H9 (cell line): Measurements from ENCODE around the gene NOP58. TPM values are rescaled to one million over a fixed set of nuclear protein-coding genes. Genes with fewer than 3 reads are reported as not detected.

ENCODE experiments used
- DNase-seq: peaks from one replicate; pipeline ENCODE4 v3.0.0-alpha.2; 2017
- H2AFZ ChIP-seq: one replicate; pipeline ENCODE4 v1.6.1; 2013; ENCODE audit warnings: mild to moderate bottlenecking, low read length, control low read depth, moderate library complexity
- H2AK5ac ChIP-seq: 2 replicates; pipeline ENCODE4 v1.6.1; 2013; ENCODE audit warnings: low read length, control low read depth, mixed read lengths; ENCODE audit not compliant: insufficient read length
- H2BK120ac ChIP-seq: one replicate; pipeline ENCODE4 v1.6.1; 2013; ENCODE audit warnings: low read depth, mild to moderate bottlenecking, low read length, control low read depth, inconsistent platforms; ENCODE audit not compliant: poor library complexity, severe bottlenecking
- H2BK12ac ChIP-seq: 2 replicates; pipeline ENCODE4 v1.6.1; 2013; ENCODE audit warnings: low read length, control low read depth, mixed read lengths, low read depth; ENCODE audit not compliant: insufficient read length
- H2BK15ac ChIP-seq: 2 replicates; pipeline ENCODE4 v1.6.1; 2013; ENCODE audit warnings: low read depth, low read length, control low read depth
- H2BK20ac ChIP-seq: one replicate; pipeline ENCODE4 v1.6.1; 2013; ENCODE audit warnings: low read depth, mild to moderate bottlenecking, low read length, control low read depth, inconsistent platforms; ENCODE audit not compliant: poor library complexity, severe bottlenecking
- H2BK5ac ChIP-seq: 2 replicates; pipeline ENCODE4 v1.6.1; 2013; ENCODE audit warnings: low read length, control low read depth, mixed read lengths; ENCODE audit not compliant: insufficient read length
- H3K14ac ChIP-seq: 2 replicates; pipeline ENCODE4 v1.6.1; 2013; ENCODE audit warnings: low read length, control low read depth; ENCODE audit not compliant: insufficient read depth
- H3K18ac ChIP-seq: 2 replicates; pipeline ENCODE4 v1.6.1; 2013; ENCODE audit warnings: low read depth, mild to moderate bottlenecking, mixed read lengths, low read length, control low read depth; ENCODE audit not compliant: insufficient read length
- H3K23ac ChIP-seq: 2 replicates; pipeline ENCODE4 v1.6.1; 2013; ENCODE audit warnings: low read length, control low read depth, mixed read lengths, low read depth; ENCODE audit not compliant: insufficient read length
- H3K23me2 ChIP-seq: 2 replicates; pipeline ENCODE4 v1.6.1; 2013; ENCODE audit warnings: low read depth, mild to moderate bottlenecking, mixed read lengths, low read length, control low read depth; ENCODE audit not compliant: insufficient read length, poor library complexity, severe bottlenecking
- H3K27ac ChIP-seq: 2 replicates; pipeline ENCODE4 v1.5.1; 2013; ENCODE audit warnings: low read length, control low read depth, mixed read lengths, low read depth; ENCODE audit not compliant: insufficient read length
- H3K27me3 ChIP-seq: 2 replicates; pipeline ENCODE4 v1.6.1; 2013; ENCODE audit warnings: low read length, control low read depth, inconsistent platforms; ENCODE audit not compliant: insufficient read depth
- H3K4ac ChIP-seq: 2 replicates; pipeline ENCODE4 v1.6.1; 2013; ENCODE audit warnings: low read depth, mild to moderate bottlenecking, control low read depth, inconsistent platforms, low read length, moderate library complexity
- H3K4me1 ChIP-seq: 2 replicates; pipeline ENCODE4 v1.6.1; 2013; ENCODE audit warnings: low read length, control low read depth, inconsistent platforms; ENCODE audit not compliant: insufficient read depth
- H3K4me2 ChIP-seq: 2 replicates; pipeline ENCODE4 v1.6.1; 2013; ENCODE audit warnings: low read length, control low read depth, mixed read lengths; ENCODE audit not compliant: insufficient read length, insufficient read depth
- H3K56ac ChIP-seq: 2 replicates; pipeline ENCODE4 v1.6.1; 2013; ENCODE audit warnings: low read depth, mild to moderate bottlenecking, mixed read lengths, low read length, control low read depth; ENCODE audit not compliant: insufficient read length
- H3K79me1 ChIP-seq: 2 replicates; pipeline ENCODE4 v1.6.1; 2013; ENCODE audit warnings: low read depth, mild to moderate bottlenecking, moderate library complexity, low read length, control low read depth, inconsistent platforms; ENCODE audit not compliant: insufficient read depth, poor library complexity, severe bottlenecking
- H3K79me2 ChIP-seq: 2 replicates; pipeline ENCODE4 v1.6.1; 2013; ENCODE audit warnings: low read length, control low read depth, inconsistent platforms; ENCODE audit not compliant: insufficient read depth
- H3K9ac ChIP-seq: 2 replicates; pipeline ENCODE4 v1.6.1; 2013; ENCODE audit warnings: low read length, control low read depth, mixed read lengths; ENCODE audit not compliant: insufficient read length; ENCODE audit errors: extremely low read depth
- H3K9me3 ChIP-seq: one replicate; pipeline ENCODE4 v1.6.1; 2013; ENCODE audit warnings: low read depth, low read length, inconsistent platforms; ENCODE audit not compliant: control insufficient read depth
- H3T11ph ChIP-seq: one replicate; pipeline ENCODE4 v1.6.1; 2013; ENCODE audit warnings: mild to moderate bottlenecking, low read length, control low read depth, inconsistent platforms
- H4K20me1 ChIP-seq: one replicate; pipeline ENCODE4 v1.6.1; 2013; ENCODE audit not compliant: control insufficient read depth, insufficient read length, insufficient read depth
- H4K5ac ChIP-seq: 2 replicates; pipeline ENCODE4 v1.6.1; 2013; ENCODE audit warnings: low read depth, mild to moderate bottlenecking, mixed read lengths, low read length, control low read depth; ENCODE audit not compliant: insufficient read length
- H4K8ac ChIP-seq: replicated peaks from 2 replicates; pipeline ENCODE4 v1.6.1; 2013; ENCODE audit warnings: low read length, control low read depth, mixed read lengths, low read depth; ENCODE audit not compliant: insufficient read length
- H4K91ac ChIP-seq: 2 replicates; pipeline ENCODE4 v1.6.1; 2013; ENCODE audit warnings: low read depth, mild to moderate bottlenecking, moderate library complexity, mixed read lengths, low read length, control low read depth; ENCODE audit not compliant: insufficient read length
- H3K27ac Mint-ChIP-seq, 3 experiments: 2 replicates in 2 of 3; 3 replicates in 1 of 3; pipeline ENCODE4 v1.8.0; 2020 to 2021; ENCODE audit warnings: mixed read lengths in 3 of 3, mild to moderate bottlenecking in 1 of 3, moderate library complexity in 1 of 3
- H3K27me3 Mint-ChIP-seq: 2 replicates; pipeline ENCODE4 v1.8.0; 2021; ENCODE audit warnings: low read depth, mild to moderate bottlenecking, moderate library complexity, mixed read lengths
- H3K36me3 Mint-ChIP-seq, 3 experiments: 2 replicates in 2 of 3; 3 replicates in 1 of 3; pipeline ENCODE4 v1.8.0; 2020 to 2021; ENCODE audit warnings: low read depth in 3 of 3, mixed read lengths in 3 of 3; ENCODE audit not compliant: insufficient read depth in 1 of 3
- H3K4me1 Mint-ChIP-seq, 2 experiments: 2 replicates each; pipeline ENCODE4 v1.8.0; 2020; ENCODE audit warnings: mixed read lengths in 2 of 2
- H3K4me3 Mint-ChIP-seq, 2 experiments: 2 replicates in 1 of 2; 3 replicates in 1 of 2; pipeline ENCODE4 v1.8.0; 2020 to 2021; ENCODE audit warnings: mild to moderate bottlenecking in 2 of 2, mixed read lengths in 2 of 2, moderate library complexity in 1 of 2
- H3K9me3 Mint-ChIP-seq, 2 experiments: 2 replicates in 1 of 2; 3 replicates in 1 of 2; pipeline ENCODE4 v1.8.0; 2020; ENCODE audit warnings: mild to moderate bottlenecking in 2 of 2, mixed read lengths in 2 of 2, moderate library complexity in 1 of 2
- CTCF ChIP-seq: fragments of 200-600 bp; sonication (generic); conservative IDR thresholded peaks from 3 replicates; pipeline ENCODE4 v1.8.0; 2021; ENCODE audit warnings: antibody characterized with exemption, mild to moderate bottlenecking
- WGBS: extraction: QIAGEN DNeasy Blood & Tissue Kit; methylation state at CpG from one replicate; pipeline ENCODE4 v1.1.7; 2013; ENCODE audit warnings: missing lambda C conversion rate, low lambda C conversion rate, mixed read lengths; ENCODE audit not compliant: insufficient read length; ENCODE audit errors: extremely low coverage; 5-methylcytosine and 5-hydroxymethylcytosine counted together
- total RNA-seq: library from RNA; stranded (reverse); gene quantifications from 2 replicates; pipeline ENCODE4 v1.2.1, GENCODE V29; 2021

NOP58 gene
- total RNA-seq, 1 experiment from 2014 or later: 168 TPM

- Histone ChIP-seq H3K56ac (no peak overlapping the region), H4K8ac (no peak overlapping the region), H4K20me1 (no peaks in the 10 kb centered on the region), H3K27me3 (no peaks in the 10 kb centered on the region), H3K27ac (no peak overlapping the region), H2BK12ac (no peak overlapping the region), H3K23ac (no peak overlapping the region), H3K4ac (no peak overlapping the region), H3K23me2 (no peaks in the 10 kb centered on the region), H2BK120ac (no peak overlapping the region), H4K5ac (no peak overlapping the region), H3T11ph (no peak overlapping the region), H3K14ac (no peak overlapping the region), H3K79me2 (peaks cover 17% of the 10 kb centered on the region; the same call in 1 of the 2 replicates), H3K18ac (no peak overlapping the region), H3K9me3 (no peaks in the 10 kb centered on the region), H3K4me1 (no peaks in the 10 kb centered on the region), H2BK20ac (no peak overlapping the region), H2AK5ac (no peak overlapping the region), H3K4me2 (no peak overlapping the region), H4K91ac (no peak overlapping the region), H2BK5ac (no peak overlapping the region), H2AFZ (no peak overlapping the region), H3K9ac (no peak overlapping the region), H2BK15ac (no peak overlapping the region), H3K79me1 (peaks cover 16% of the 10 kb centered on the region)
- DNase-seq: no peak
- no peak overlapping the region for H3K27ac Mint-ChIP-seq
- no peaks in the 10 kb centered on the region for H3K27me3 Mint-ChIP-seq
- no peaks in the 10 kb centered on the region for H3K9me3 Mint-ChIP-seq
- peaks cover 44 to 80% (median 64%) of the 10 kb centered on the region in 3 experiments; a peak in 6 of 7 replicates for H3K36me3 Mint-ChIP-seq
- H3K4me1 Mint-ChIP-seq: no peaks in the 10 kb centered on the region
- no peak overlapping the region for H3K4me3 Mint-ChIP-seq
- TF ChIP-seq CTCF: peak; percentile 66
- no CpG with 5 or more reads among the region's 1 CpG for WGBS
Observed at GRCh38 chr2:202278944-202279343, 13.4 kb downstream of the NOP58 start.
